Fibroblast of villous mesenchyme (primary cell): ENCODE measurements around the gene RNASE13. TPM values are rescaled to one million over a fixed set of nuclear protein-coding genes. Genes with fewer than 3 reads are reported as not detected.

Experiments used
- DNase-seq: peaks from one replicate; pipeline ENCODE4 v3.0.0-alpha.2; 2010; ENCODE audit warnings: low read depth
- H3K4me3 ChIP-seq: 2 replicates; pipeline ENCODE4 v1.5.1; 2011; ENCODE audit warnings: low read depth, mild to moderate bottlenecking, low read length
- total RNA-seq: library from RNA; depleted of rRNA; stranded (reverse); fragments of >200 nt; gene quantifications from 2 replicates; pipeline ENCODE4 v1.2.3, GENCODE V29; 2012
- TF ChIP-seq, protein P1 (sequence below): IDR thresholded peaks from 2 replicates; pipeline ENCODE4 v1.5.1; 2012; ENCODE audit warnings: low read depth, mild to moderate bottlenecking, low read length; ENCODE audit not compliant: insufficient read depth

The RNASE13 gene
- total RNA-seq, 1 donor, result not detected

DNA sequence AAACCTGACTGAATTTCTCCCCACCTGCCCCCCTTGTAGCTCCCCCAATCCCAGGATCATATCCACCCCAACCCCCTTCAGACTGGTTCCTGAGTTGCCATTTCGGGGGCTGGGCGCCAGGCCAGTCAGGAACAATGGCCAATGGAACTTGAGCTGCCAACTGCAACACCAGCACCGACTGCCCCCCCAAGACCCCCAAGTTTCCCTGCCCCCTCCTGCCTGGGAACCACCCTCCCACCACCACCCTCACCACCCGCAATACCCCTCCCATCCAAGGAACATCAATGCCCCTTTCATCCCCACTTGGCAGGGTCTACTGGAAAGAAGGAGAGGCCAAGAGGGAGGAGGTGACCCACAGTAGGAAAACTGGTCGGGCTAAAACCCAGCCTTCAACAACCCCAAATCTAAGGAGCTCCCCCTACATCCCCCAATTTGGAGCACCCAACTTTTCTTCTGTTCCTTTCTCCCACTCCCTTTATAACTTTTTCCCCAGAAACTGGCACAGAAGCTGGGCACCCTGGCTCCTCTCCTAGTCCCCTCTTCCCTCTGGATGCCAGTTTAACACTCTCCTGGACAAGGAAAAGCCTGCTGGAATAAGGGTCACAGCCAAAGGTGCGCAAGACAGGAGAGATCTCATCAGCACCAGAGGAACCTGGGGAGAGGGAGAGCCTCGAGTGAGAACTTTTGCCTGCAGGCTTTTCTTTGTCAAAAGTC is 8.2 kb downstream of the RNASE13 start:
- TF ChIP-seq, protein P1, sequence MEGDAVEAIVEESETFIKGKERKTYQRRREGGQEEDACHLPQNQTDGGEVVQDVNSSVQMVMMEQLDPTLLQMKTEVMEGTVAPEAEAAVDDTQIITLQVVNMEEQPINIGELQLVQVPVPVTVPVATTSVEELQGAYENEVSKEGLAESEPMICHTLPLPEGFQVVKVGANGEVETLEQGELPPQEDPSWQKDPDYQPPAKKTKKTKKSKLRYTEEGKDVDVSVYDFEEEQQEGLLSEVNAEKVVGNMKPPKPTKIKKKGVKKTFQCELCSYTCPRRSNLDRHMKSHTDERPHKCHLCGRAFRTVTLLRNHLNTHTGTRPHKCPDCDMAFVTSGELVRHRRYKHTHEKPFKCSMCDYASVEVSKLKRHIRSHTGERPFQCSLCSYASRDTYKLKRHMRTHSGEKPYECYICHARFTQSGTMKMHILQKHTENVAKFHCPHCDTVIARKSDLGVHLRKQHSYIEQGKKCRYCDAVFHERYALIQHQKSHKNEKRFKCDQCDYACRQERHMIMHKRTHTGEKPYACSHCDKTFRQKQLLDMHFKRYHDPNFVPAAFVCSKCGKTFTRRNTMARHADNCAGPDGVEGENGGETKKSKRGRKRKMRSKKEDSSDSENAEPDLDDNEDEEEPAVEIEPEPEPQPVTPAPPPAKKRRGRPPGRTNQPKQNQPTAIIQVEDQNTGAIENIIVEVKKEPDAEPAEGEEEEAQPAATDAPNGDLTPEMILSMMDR, result no peak
- DNase-seq, result no peak
- no peak overlapping the region for H3K4me3 ChIP-seq

- H3K4me3 ChIP-seq, result peak overlapping the region; percentile 58
- TF ChIP-seq, protein P1, result no peak
- DNase-seq, result no peak
These were observed 9.0 kb downstream of the RNASE13 start for GRCh38 chr14:21025371-21026273.

- TF ChIP-seq, protein P1, result no peak
- peak within 1 kb of the TSS; percentile 58 for H3K4me3 ChIP-seq
- DNase-seq, result peak; percentile 27
These were observed 9.8 kb downstream of the RNASE13 start, which contains the start of gene NDRG2 for GRCh38 chr14:21024585-21025370. Gene NDRG2 (minus strand): TSS chr14:21025061. CDS start chr14:21023315, 1,746 bp downstream.

DNA sequence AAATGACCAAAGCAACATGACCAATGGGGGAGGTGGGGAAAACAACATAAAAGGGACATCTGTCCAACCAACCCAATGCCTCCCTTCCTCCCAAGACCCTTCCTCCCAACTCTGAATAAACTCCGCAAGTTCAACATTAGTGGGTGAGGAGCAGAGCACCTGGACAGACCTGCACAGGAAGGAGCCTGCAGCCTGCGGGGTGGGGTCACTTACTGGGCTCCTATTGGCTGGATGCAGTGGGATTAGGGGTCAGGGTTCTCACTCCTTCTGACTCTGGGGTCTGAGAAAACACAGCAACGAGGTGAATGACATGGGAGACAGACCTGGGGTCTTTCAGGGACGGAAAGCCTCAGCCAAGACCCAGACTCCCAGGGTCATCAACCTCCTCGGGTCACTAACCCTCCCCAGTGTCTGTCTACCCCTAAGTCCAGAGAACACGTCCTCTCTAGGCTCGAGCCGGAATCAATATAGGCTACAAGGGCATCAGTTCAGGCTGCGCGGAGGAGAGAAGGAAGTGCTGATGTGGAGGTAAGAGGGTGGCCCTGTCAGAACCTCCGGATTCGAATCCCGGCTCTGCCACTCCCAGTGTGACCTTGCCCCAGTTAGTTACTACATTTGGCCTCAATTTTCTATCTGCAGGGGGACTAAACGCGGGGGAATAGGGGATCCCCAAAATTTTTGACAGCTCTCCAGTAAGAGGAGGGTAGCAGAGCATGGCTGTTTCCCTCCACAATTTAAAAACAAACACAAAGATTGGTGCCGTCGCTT is 10.6 kb downstream of the RNASE13 start:
- TF ChIP-seq, protein P1, result no peak
- H3K4me3 ChIP-seq, result peak overlapping the region; percentile 58
- no peak for DNase-seq

- no peak for DNase-seq
- TF ChIP-seq, protein P1, result no peak
- no peak overlapping the region for H3K4me3 ChIP-seq
These were observed 11.4 kb downstream of the RNASE13 start for GRCh38 chr14:21023174-21023573.

- no peak overlapping the region for H3K4me3 ChIP-seq
- no peak for DNase-seq
These were observed 11.9 kb downstream of the RNASE13 start for GRCh38 chr14:21022686-21023085.

More at GRCh38 chr14:21022686-21023085, 11.9 kb downstream of the RNASE13 start:
- TF ChIP-seq, protein P1, result no peak
